GM19395 (cell line): ENCODE data around the gene NRBF2.
"Not testable (repeated sequence)": the region's sequence is repeated elsewhere in the genome, so short reads cannot be mapped to it uniquely, and the experiment has no call there.

ENCODE experiments used
- ATAC-seq: cut with Tn5 transposase; IDR thresholded peaks from one replicate; pipeline ENCODE4 v1.9.1; 2021; ENCODE audit warnings: mild to moderate bottlenecking, moderate library complexity; ENCODE audit not compliant: unreplicated experiment

Gene NRBF2

DNA sequence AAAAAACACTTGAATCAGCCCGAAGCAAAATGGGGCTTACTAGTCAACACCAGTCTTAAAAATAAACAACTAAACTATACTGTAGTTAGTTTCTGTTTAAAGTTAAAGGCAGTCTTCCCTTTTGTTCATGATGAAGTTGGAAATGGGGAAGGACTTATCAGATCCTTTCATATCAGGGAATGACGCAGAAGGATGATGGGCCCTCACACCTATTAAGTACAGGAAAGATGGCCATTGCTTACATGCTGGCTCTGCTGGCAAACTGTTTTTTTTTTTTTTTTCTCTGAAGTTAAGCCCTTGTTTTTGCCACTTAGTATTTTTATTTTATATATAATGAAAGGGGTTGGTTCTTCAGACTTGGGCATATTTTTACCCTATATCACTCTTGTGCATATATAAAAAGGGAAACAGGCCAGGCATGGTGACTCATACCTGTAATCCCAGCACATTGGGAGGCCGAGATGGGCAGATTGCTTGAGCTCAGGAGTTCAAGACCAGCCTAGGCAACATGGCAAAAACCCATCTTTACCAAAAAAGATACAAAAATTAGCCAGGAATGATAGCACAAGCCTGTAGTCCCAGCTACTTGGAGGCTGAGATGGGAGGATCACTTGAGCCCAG is 16.6 kb upstream of the NRBF2 start:
- no peak for ATAC-seq

DNA sequence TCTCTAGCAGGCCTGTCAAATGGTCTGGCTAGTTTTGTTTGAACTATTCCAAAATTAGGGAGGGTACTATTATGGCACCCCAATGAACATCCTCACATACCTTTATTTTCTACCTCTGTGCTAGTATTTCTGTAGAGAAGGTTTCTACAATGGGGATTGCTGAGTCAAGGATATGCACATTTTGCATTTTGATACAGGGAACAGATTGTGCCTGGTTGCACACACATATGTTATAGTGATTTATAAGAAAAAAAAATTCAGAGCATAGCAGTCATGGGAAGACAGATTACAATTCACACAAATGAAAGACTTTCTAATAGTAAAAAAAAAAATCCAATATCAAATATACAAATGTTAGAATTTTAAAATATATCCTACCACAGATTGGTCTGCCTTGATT is 14.1 kb upstream of the NRBF2 start:
- no peak for ATAC-seq

GRCh38 chr10:63120554-63120953 is 12.6 kb upstream of the NRBF2 start:
- ATAC-seq = no peak

- no peak for ATAC-seq
These were observed 9.3 kb upstream of the NRBF2 start for GRCh38 chr10:63123727-63124362.

DNA sequence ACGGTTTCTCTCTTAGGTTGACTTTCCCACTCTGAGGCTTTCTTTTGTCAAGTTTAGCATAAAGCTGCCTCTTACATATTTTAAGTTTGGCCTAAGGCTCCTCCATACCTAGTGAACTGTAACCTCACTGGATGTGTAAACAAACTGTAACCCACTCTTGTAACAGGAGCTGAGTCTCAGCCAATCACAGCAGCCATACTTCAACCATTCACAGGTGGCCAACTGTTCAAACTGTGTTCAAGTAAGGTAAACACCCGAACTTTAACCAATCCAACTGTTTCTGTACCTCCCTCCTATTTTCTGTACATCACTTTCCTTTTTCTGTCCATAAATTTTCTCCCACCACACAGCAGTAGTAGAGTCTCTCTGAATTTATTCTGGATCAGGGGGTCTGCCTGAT is 7.7 kb upstream of the NRBF2 start:
- ATAC-seq = no peak

DNA sequence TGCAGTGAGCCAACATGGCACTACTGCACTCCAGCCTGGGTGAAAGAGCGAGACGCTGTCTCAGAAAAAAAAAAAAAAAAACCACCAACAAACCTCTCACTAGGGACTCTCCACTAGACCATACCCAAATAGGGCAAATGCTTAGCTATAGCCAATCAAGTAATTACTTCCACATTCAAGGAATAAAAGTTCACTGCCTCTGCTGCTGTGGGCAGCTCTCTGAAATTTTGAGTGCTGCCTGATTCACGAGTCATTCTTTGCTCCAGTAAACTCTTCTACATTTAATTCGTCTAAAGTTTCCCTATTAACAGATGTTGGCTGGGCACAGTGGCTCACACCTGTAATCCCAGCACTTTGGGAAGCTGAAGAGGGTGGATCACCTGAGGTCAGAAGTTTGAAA is 4.7 kb upstream of the NRBF2 start:
- no peak for ATAC-seq

GRCh38 chr10:63129888-63130287 is 3.2 kb upstream of the NRBF2 start:
- no peak for ATAC-seq

DNA sequence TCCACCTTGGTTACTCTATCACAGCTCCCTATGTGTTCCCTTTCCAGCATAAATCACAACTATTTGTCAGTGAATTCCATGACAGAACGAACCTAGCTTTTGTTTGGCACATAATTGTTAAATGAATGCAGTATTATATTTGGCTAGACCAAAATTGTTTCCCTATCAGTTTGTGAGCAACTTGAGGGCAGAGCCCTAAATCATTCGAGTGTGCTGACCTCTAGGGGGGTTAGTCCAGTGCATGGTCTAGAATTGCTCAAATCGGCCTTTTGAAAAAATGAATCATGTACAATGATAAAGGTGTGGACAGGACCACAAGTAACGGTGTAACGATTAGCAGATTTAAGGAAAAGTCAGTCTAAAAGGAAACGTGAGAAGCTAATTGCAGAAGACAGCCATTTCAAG is 475 bp upstream of the NRBF2 start:
- ATAC-seq = no peak

DNA sequence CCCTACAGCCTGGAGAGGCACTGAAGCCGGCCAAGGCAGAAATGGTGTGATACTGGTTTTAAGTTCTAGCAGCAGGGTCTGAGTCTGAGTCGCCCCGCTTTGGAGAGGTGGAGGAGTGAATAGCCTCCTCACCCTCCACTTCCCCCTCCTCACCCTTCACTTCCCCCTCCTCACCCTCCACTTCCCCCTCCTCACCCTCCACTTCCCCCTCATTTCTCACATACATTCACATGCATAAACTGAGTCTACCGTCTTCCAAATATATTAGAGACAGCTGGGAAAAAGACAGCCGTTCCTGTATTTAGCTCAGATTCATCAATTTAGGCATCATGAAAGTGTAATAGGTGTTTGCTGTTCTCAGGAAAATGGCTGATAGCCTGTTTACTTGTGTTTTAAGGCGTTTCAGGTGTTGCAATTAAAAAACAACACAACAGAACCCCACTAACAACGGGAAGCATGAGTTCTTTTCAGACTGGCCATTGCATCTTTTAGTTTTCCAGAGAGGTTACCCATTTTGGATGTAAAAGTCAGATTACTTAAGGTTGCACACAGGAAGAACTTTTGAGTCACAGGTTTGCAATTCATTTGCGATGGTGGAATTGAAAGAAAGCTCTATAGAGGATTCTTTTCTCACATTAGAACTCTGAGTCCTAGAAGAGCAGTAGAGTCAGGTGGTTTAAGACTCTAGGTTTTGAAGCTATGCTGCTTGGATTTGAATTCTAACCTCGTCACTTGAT is 861 bp downstream of the NRBF2 start:
- no peak for ATAC-seq

- ATAC-seq = no peak
These were observed 4.2 kb downstream of the NRBF2 start for GRCh38 chr10:63137306-63137705.

DNA sequence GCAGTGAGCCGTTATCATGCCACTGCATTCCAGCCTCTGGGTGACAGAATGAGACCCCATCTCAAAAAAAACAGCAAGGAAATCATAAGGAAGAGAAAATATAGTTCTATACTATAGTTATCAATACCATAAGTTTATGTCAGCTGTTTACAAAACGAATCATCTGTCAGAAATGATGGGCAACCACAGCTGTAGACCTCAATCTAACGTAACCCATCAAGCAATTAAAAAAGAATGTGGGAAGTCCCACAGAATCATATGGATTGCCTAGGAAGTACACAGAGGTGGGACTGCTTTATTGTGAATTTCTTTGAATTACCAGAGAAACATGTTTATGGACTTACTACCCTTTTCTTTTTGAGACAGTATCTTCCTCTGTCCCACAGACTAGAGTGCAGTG is 6.9 kb downstream of the NRBF2 start:
- ATAC-seq = no peak

DNA sequence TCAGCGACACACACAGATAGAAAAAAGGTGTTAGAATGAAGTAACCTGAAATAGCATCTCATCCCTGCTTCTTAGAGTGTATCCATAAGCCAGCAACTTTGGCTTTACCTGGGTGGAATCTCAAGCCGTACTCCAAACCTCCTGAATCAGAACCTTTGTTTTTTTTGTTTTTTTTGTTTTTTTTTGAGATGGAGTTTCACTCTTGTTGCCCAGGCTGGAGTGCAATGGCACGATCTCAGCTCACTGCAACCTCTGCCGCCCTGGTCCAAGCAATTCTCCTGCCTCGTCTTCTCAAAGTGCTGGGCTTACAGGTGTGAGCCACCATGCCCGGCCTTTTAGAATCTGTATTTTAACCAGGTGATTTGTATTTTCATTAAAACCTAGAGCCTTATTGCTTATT is 9.0 kb downstream of the NRBF2 start:
- ATAC-seq = no peak

DNA sequence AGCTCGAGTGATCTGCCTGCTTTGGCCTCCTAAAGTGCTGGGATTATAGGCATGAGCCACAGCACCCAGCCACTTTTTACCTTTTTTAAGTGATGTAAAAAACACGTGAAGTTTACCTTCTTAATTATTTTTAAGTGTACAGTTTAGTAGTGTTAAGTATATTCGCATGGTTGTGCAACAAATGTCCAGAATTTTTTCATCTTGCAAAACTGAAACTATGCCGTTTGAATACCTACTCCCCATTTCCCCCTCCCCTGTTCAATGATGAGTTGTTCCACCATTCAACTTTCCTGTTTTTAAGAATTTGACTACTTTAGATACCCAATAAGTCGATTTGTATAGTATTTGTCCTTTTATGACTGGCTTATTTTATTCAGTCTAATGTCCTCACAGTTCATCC is 10.9 kb downstream of the NRBF2 start:
- ATAC-seq = no peak

GRCh38 chr10:63145782-63146181 is 12.7 kb downstream of the NRBF2 start:
- ATAC-seq = no peak

DNA sequence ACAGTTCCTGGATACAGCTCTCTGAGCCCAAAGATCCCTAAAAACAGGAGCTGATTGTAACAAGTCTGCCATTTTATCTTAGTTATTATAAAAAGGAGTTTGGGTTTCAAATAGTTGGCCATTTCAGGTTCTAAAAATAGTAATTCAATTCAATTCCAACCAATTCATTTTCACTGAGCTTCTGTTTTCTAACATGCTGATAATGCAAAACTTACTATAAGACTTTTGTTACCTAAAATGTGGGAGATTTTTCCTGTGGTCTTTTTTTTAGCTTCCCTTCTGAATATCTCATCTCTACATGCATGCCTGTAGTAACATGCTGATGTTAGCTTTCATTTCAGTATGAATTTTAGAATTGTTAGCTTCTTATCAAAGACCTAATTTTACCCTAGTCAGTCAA is 13.4 kb downstream of the NRBF2 start:
- ATAC-seq = no peak

DNA sequence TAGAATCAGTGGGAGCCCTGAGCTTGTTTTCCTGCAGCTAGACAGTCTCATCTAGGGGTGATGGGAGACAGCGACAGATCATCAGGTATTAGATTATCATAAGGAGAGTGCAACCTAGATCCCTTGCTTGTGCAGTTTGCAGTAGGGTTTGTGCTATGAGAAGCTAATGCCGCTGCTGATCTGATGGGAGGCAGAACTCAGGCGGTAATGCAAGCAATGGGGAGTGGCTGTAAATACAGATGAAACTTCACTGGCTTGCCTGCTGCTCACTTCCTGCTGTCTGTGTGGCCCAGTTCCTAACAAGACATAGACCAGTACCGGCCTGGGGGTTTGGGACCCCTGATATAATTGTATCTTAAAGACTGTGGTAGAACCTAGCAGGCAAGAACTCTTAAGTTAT is 17.6 kb downstream of the NRBF2 start:
- no peak for ATAC-seq

GRCh38 chr10:63153868-63154545 is 20.9 kb downstream of the NRBF2 start:
- ATAC-seq = not testable (repeated sequence)

DNA sequence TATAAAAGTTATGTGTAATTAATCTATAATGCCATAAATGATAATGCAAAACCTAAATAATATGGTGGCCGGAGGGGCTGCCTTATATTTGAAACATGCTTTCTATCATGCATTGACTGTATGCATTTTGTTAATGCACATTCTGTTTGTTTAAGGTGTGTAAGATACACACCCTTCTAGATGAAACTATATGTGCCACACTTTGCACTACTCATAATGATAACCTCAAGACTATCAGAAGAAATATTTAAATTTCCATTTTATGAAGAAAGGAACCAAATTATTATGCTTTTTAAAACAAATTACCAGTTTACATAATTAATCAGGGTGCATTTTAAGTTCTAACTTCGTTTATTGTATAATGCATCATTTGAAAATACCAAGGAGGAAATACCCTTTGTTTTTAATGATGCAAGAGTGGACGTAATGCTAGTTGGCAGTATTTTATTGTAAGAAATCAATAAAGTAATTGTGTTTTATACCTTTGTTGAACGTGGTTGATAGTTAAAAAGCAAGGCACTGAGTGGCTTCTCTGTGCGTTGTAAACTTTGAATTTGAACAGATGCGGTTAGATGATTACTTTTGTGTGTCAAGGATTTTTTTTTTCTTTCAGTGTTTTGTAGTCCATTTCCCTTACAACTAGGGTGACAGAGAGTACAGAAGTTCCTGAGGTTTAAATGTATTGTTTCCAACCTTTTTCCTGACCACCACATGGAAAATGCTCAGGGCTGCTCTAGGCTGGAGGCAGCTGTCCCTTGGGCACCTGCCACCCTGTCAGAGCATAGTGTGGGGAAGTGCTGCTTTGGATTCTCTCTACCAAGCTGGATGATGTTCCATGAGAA is 21.6 kb downstream of the NRBF2 start:
- ATAC-seq = no peak

DNA sequence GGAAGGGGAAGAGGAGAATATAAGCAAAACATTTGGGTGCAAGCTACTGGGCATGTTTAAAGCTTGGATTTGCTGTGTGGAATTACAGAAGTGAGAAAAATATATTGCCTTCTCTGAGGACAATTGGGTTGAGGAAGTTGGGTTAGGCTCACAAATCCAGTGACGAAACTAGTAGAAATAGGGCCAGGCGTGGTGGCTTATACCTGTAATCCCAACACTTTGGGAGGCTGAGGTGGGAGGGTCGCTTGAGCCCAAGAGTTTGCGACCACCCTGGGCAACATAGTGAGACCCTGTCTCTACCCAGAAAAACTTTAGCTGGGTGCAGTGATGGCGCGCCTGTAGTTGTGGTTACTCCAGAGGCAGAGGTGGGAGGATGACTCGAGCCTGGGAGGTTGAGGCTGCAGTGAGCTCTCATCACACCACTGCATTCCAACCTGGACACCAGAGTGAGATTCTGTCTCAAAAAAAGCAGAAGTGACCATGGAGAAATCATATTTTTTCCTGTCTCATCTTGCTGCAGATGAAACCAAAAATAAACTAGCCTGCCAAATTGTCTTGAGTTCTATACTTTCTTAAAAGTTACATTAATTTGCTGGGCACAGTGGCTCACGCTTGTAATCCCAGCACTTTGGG is 22.4 kb downstream of the NRBF2 start:
- no peak for ATAC-seq

DNA sequence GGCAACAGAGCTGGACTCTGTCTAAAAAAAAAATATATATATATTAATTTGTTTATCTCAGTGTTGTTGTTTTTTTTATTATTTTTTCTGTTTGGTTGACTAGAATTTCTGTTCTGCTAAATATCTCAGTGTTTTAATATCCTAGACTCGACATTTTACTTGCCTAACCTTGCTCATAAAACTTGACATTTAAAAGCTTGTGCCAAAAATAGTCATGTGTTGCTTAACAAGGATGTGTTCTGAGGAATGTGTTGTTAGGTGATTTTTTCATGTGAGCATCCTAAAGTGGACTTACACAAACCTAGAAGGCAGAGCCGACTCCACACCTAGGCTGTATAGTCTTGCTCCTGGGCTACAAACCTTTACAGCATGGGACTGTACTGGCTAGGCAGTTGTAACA is 23.1 kb downstream of the NRBF2 start:
- no peak for ATAC-seq
